Measurements from ENCODE around the gene PAM. TPM values are rescaled to one million over a fixed set of nuclear protein-coding genes. Genes with fewer than 3 reads are reported as not detected.

PAM gene
- total RNA-seq, 1 donor, result 266 TPM

DNA sequence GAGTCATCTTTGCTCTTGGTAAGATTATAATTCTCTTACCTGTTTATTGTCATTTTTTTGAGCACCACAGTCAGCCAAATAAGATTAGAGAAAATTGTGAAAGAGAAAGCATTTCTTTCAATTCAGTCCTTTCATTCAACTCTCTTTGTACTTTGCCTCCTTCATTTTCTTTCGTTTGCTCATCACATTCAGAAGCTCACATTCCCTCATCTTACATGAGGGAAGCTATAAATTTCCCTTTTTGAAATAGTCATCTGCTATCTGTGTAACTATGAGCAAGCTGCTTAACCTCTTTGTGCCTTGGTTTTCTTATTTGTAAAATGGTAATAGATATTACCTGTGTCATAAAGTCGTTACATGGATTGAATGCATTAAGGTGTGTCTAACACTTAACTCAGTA is 41.4 kb downstream of the PAM start:
- TF ChIP-seq, protein P1, sequence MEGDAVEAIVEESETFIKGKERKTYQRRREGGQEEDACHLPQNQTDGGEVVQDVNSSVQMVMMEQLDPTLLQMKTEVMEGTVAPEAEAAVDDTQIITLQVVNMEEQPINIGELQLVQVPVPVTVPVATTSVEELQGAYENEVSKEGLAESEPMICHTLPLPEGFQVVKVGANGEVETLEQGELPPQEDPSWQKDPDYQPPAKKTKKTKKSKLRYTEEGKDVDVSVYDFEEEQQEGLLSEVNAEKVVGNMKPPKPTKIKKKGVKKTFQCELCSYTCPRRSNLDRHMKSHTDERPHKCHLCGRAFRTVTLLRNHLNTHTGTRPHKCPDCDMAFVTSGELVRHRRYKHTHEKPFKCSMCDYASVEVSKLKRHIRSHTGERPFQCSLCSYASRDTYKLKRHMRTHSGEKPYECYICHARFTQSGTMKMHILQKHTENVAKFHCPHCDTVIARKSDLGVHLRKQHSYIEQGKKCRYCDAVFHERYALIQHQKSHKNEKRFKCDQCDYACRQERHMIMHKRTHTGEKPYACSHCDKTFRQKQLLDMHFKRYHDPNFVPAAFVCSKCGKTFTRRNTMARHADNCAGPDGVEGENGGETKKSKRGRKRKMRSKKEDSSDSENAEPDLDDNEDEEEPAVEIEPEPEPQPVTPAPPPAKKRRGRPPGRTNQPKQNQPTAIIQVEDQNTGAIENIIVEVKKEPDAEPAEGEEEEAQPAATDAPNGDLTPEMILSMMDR (IDR thresholded peaks at IDR 0.05; ENCODE audit: insufficient read depth, low read depth, low read length), result no peak
- H3K4me3 ChIP-seq (ENCODE audit: low read depth, low read length), result no peak overlapping the region
- DNase-seq (ENCODE audit: low read depth), result no peak

DNA sequence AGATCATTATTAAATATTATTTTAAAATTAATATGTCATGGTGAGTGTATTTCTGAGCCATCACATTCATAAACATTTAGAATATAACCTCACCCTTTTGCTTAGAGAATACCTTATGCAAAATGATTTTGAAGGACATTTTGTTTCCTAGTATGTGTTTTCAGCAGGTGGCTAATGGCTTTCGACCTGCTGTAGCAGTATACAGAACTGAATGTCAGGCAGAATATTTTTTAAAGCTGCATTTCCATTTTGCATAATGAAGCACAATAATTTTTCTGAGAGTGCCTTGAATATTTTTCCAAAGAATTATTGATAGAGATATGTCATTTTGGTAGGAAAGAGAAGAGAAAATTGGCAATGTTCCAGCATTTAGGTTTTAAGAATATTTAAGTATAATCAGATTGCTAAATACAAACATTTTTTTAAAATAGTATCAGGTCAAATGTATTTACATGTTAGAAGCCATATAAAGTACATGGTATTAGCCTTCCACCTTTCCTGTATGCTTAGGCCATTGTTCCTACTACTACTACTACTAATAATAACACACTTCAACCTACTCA is 42.3 kb downstream of the PAM start:
- DNase-seq (ENCODE audit: low read depth), result no peak
- no peak overlapping the region for H3K4me3 ChIP-seq (ENCODE audit: low read depth, low read length)
- TF ChIP-seq, protein P1 (IDR thresholded peaks at IDR 0.05; ENCODE audit: insufficient read depth, low read depth, low read length), result no peak

DNA sequence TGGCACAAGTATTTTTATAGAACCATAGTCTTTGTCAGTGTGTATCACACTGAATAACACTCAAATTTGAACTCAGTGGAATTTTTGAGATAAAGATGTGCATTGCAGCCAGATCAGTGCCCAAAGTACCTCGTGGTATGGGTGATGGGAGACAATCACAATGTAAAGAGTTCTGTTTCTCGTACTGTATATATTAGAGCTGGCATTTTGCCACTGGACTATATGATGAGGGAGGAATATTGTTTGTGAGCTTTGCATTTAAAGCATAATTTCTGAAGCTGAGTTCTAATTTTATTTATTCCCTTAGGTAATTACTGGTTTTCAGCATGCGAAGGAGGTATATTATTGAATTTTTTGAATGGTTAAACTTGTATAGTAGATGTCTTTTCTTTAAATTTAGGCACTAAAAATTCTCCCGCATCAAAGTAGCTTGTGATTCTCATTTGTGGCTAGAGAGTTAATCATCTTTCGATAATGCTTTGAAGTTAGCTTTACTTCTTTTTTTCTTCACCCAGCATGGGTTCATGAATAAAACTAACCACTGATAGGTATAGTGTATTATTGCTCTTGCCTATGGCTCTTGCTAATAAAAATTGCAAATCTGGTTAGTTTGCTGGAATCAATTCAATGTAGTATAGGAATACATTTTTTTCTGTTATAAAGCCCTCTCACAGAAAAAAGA is 43.1 kb downstream of the PAM start:
- H3K4me3 ChIP-seq (ENCODE audit: low read depth, low read length), result no peak overlapping the region
- DNase-seq (ENCODE audit: low read depth), result no peak
- TF ChIP-seq, protein P1 (IDR thresholded peaks at IDR 0.05; ENCODE audit: insufficient read depth, low read depth, low read length), result no peak

DNA sequence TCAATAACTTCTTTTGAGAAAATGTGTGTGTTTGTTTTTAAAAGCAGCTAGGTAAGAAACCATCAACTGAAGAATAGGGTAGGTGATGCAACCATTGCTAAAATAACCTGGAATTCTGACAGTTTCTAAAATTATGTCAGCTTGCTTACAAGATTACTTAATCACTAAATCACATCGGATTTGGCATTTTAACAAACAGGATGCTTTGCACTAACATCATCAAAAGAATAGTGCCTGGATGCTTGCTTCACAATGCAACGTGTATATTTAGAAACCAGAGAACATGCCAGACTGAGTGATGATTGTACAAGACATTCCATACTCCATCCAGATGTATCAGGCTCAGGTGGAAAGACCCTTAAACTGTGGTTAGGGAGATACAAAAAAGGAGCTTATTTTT is 43.9 kb downstream of the PAM start:
- DNase-seq (ENCODE audit: low read depth), result peak; percentile 25
- no peak overlapping the region for H3K4me3 ChIP-seq (ENCODE audit: low read depth, low read length)
- TF ChIP-seq, protein P1 (IDR thresholded peaks at IDR 0.05; ENCODE audit: insufficient read depth, low read depth, low read length), result no peak

DNA sequence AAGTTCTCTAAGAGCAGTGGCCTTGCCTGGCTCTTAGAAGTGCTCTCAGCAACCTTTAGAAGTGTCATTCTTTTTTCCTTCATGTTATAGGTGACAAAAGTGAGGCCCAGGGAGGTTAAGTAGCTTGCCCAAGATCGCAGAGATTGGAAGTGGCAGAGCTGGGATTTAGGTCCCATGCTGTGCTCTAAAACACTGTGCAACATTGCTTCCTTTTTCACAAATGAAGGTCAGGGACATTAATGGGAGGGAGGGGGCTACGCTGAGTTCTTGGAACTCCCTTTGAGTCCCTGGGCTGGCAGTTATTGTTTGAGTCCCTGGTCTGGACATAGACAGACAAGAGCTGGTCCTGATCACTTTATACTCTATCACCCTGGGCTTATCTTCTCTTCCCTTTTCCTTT is 45.3 kb downstream of the PAM start:
- no peak for DNase-seq (ENCODE audit: low read depth)
- H3K4me3 ChIP-seq (ENCODE audit: low read depth, low read length), result no peak overlapping the region
- TF ChIP-seq, protein P1 (IDR thresholded peaks at IDR 0.05; ENCODE audit: insufficient read depth, low read depth, low read length), result no peak

DNA sequence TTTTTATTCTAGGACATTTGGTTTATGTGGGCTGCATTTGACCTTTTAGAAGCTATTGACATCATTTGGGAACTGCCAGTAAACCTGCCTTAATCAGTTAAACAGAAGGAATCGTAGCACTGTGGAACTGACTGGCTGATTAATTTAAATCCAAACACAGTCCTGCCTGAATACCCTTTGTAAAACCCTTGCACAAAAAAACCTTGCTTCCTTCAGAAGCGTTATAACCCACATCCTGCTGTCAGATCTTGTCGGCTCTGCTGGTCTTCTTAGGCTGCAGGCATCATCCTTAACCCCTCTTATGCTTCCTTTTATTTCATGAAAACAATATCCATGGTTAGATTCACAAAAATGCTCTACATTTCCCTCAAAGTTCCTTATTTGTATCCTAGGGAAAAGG is 46.3 kb downstream of the PAM start:
- no peak overlapping the region for H3K4me3 ChIP-seq (ENCODE audit: low read depth, low read length)
- TF ChIP-seq, protein P1 (IDR thresholded peaks at IDR 0.05; ENCODE audit: insufficient read depth, low read depth, low read length), result no peak
- DNase-seq (ENCODE audit: low read depth), result no peak
